ENCODE measurements around the gene EHD4.

The EHD4 gene

GRCh38 chr15:41892621-41893421 lies 79.5 kb downstream of the EHD4 start:
- DNase-seq = no peak

GRCh38 chr15:41891946-41892345 lies 80.4 kb downstream of the EHD4 start:
- DNase-seq = no peak

GRCh38 chr15:41891226-41891625 lies 81.1 kb downstream of the EHD4 start:
- DNase-seq = no peak

GRCh38 chr15:41890050-41890690 lies 82.2 kb downstream of the EHD4 start:
- no peak for DNase-seq

- DNase-seq = no peak
Observed at GRCh38 chr15:41888662-41889253, 83.6 kb downstream of the EHD4 start.

- no peak for DNase-seq
Observed at GRCh38 chr15:41887893-41888292, 84.5 kb downstream of the EHD4 start.

GRCh38 chr15:41887161-41887560 lies 85.2 kb downstream of the EHD4 start:
- DNase-seq = no peak

GRCh38 chr15:41886741-41887140 lies 85.6 kb downstream of the EHD4 start:
- DNase-seq = no peak

GRCh38 chr15:41885841-41886240 lies 86.5 kb downstream of the EHD4 start:
- DNase-seq = no peak

GRCh38 chr15:41885321-41885720 lies 87.0 kb downstream of the EHD4 start:
- no peak for DNase-seq

- no peak for DNase-seq
Observed at GRCh38 chr15:41884458-41884857, 87.9 kb downstream of the EHD4 start.

- no peak for DNase-seq
Observed at GRCh38 chr15:41883484-41883825, 88.9 kb downstream of the EHD4 start.

- no peak for DNase-seq
Observed at GRCh38 chr15:41882689-41883483, 89.5 kb downstream of the EHD4 start.

GRCh38 chr15:41881920-41882688 lies 90.3 kb downstream of the EHD4 start:
- no peak for DNase-seq

- DNase-seq = no peak
Observed at GRCh38 chr15:41881550-41881919, 90.8 kb downstream of the EHD4 start.

- no peak for DNase-seq
Observed at GRCh38 chr15:41881086-41881485, 91.3 kb downstream of the EHD4 start.

GRCh38 chr15:41880156-41880877 lies 92.0 kb downstream of the EHD4 start:
- no peak for DNase-seq

GRCh38 chr15:41879321-41879845 lies 93.0 kb downstream of the EHD4 start:
- DNase-seq = no peak

- no peak for DNase-seq
Observed at GRCh38 chr15:41878355-41878699, 94.0 kb downstream of the EHD4 start.

GRCh38 chr15:41877631-41878354 lies 94.6 kb downstream of the EHD4 start:
- no peak for DNase-seq

GRCh38 chr15:41876689-41877088 lies 95.7 kb downstream of the EHD4 start:
- DNase-seq = no peak

Data from NCI-H1048 (cell line).